GM19455 (cell line): ENCODE results near the gene EVL.

Experiments
- ATAC-seq: cut with Tn5 transposase; IDR thresholded peaks from one replicate; pipeline ENCODE4 v1.9.1; 2021; ENCODE audit not compliant: unreplicated experiment

Gene EVL

GRCh38 chr14:100082723-100083122 lies 17.5 kb downstream of the EVL start:
- no peak for ATAC-seq

GRCh38 chr14:100083706-100084105 lies 18.5 kb downstream of the EVL start:
- no peak for ATAC-seq

DNA sequence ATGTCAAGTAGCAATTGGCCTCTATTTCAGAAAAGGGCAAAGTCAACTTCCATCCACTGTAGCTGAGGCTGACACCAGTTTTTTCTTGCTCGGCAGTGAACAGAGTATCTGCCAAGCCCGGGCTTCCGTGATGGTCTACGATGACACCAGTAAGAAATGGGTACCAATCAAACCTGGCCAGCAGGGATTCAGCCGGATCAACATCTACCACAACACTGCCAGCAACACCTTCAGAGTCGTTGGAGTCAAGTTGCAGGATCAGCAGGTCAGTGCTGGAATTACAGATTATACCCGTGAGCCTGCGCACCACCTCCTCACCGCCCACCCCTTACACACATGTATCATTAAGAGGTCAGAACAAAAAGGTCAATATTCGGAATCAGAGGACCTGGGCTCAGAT lies 19.4 kb downstream of the EVL start:
- no peak for ATAC-seq

GRCh38 chr14:100085462-100085861 lies 20.2 kb downstream of the EVL start:
- ATAC-seq = no peak

GRCh38 chr14:100086361-100086760 lies 21.1 kb downstream of the EVL start:
- ATAC-seq = no peak

GRCh38 chr14:100088226-100088625 lies 23.0 kb downstream of the EVL start:
- no peak for ATAC-seq

- ATAC-seq = no peak
Observed at GRCh38 chr14:100091386-100091785, 26.2 kb downstream of the EVL start.

DNA sequence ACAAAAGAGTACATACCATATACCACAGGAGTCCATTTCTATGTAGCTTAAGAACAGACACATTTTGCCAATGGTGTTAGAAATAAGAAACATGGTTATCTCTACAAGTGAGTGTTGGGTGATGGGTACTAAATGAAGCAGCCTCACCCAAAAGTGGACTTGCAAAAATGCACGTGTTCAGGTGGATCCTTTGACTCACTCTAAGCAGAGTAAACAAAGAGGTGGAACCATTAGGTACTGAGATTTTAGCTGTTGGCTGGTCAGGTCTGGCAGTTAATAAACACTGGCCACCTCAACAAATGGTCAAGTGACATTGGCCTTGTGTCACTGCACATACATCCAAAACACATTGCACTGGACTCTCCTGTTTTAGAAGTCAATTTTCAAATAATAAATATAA lies 27.6 kb downstream of the EVL start:
- no peak for ATAC-seq

- ATAC-seq = no peak
Observed at GRCh38 chr14:100093319-100093718, 28.1 kb downstream of the EVL start.

DNA sequence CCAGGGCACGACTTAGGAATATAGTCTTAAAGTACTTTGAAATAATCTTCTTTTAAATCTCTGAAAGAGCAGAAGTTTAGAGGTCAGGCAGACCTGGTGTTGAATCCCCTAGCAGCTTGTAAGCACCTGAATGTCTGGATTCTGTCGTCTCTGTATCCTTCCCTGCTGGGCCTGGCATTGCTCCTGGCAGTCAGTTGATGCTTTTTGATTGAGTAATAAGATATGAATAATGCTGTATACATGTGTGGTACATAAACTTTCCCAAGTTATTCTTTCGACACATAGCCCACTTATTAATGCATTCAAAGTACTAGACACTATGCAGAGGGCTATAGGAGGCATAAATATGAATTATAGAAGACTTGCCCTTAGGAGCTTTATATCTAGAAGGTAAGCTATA lies 31.4 kb downstream of the EVL start:
- no peak for ATAC-seq

- ATAC-seq = no peak
Observed at GRCh38 chr14:100098171-100098570, 32.9 kb downstream of the EVL start.

- ATAC-seq = no peak
Observed at GRCh38 chr14:100100032-100100703, 34.9 kb downstream of the EVL start.

DNA sequence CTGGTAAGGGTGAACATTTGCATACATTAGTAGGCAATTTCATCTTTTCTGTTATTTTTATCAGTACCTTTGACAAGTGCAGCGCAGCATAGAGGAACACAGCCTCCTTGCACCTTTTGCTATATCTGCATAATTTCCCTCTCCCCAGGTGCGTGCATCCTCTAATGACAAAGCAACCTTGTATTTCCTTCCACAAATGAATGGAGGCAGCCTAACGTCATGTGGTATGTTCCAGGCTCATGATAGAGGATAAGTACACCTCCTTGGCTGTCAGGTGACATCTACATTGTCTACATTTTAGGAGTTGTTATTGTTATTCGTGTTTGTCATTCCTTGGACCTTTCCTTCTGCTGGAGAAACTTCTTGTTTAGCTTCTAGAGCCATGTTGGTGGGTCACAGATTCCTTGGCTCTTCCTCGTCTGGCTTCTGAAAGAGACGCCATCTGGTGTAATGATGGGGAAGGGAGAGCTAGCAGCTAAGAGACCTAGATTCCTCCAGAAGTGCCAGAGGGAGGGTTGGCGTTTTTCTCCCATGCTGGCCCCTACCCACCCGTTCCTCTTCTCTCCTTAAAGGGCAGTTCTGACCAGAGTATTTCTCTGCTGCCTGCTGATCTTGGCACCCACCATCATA lies 37.0 kb downstream of the EVL start:
- no peak for ATAC-seq

DNA sequence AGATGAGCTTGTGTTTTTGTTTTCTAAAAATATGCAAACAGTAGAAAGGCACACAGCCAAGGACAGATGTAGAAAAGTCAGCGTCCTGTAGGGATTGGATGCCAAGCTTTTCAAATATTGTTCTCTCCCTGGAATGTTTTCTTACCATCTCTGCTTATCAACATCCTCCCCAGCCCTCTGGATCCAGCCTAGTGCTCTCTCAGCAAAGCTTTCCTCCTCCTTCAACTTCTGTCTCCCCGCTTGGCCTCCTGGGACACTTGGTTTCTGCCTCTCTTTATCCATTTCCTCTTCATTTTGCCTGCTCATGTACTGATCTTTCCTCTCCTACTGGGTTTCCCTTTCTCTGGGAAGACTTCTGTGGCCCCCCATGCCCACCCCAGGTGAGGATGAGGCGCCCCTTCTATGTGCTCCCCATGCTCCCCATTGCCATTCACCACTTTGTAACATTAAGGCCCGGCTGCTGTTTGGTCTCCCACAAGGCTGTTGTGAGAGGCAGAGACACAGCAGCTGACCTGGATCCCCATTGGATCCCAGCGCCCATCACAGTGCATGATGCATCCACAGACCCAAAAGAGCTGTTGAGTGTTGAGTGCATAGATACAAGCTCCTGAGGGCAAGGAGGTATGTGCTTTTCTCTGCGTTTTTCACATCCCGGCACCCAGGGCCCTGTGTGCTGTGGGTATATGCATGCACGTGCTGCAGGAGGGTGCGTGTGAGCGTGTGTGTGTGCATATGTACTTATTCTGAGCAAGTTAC lies 38.2 kb downstream of the EVL start:
- no peak for ATAC-seq

GRCh38 chr14:100104006-100104352 lies 38.8 kb downstream of the EVL start:
- ATAC-seq = no peak

DNA sequence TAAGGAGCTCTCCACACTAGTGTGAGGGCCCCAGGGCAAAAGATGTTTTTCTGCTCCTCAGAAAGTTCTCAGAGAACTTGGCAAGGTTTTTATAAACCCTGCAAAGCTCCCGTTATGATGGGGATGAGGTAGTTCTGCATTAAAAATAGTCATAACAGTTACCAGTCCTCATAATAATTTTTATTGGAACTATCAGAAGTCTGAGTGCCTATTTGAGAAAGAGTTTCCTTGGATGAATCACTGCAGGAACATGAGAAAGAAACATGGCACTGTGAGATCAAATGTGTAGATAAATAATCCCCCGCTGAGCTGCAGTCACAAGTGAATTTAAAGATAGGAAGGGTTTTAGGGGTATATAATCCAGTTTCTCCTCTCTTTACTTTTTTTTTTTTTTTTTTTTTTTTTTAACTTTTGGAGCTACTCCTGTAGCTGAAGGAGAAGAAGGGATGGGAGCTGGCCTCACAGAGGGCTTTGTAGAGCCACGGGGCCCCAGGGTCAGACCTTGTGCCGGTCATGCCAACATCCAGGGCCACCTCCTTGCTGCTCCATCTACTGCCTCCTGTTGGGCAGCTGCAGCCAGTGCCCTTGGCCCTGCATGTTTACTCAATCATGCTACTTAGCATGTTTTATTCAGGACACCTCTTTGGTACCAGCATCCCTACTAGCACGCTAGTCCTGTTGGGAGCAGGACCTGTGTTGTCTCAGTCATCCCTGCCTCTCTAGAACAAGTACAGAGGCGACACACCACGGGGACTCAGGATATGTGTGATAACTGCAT lies 39.5 kb downstream of the EVL start:
- no peak for ATAC-seq

DNA sequence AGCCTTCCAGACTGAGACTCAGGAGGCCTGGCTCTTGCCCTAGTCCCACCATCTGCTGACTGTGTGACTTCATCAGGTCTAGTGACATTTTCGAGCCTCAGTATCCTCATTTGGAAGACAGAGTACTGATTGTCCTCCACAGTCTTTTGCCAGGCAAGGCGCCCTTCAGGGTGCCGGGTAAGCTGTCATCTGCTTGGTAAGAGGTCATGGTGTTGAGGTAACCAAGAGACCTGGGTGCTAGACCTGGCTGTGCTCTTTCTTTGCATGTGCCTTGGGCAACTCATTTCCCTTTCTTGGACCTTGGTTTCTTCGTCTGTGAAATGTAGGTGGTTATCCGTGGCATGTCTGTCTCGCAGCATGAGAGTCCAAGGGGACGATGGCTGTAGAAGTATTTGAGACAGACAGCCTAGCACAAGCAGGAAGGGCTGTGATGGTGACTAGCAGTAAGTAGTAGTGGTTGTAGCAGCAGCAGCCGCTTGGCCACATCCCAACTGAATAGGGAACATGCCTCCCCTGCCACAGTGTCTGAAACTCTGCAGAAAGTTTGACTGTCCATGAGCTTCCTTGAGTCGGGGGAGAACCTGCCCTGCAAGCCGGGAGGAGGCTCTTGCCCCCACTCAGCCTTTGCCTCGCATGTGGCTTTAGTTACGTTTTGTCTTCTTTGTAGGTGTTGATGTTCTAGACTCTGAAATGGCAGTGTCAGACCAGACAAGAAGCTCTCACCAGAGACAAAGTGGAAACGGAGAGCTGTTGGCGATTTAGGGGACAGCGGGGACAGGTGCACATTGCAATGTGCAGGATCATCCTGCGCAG lies 40.3 kb downstream of the EVL start:
- ATAC-seq = no peak

DNA sequence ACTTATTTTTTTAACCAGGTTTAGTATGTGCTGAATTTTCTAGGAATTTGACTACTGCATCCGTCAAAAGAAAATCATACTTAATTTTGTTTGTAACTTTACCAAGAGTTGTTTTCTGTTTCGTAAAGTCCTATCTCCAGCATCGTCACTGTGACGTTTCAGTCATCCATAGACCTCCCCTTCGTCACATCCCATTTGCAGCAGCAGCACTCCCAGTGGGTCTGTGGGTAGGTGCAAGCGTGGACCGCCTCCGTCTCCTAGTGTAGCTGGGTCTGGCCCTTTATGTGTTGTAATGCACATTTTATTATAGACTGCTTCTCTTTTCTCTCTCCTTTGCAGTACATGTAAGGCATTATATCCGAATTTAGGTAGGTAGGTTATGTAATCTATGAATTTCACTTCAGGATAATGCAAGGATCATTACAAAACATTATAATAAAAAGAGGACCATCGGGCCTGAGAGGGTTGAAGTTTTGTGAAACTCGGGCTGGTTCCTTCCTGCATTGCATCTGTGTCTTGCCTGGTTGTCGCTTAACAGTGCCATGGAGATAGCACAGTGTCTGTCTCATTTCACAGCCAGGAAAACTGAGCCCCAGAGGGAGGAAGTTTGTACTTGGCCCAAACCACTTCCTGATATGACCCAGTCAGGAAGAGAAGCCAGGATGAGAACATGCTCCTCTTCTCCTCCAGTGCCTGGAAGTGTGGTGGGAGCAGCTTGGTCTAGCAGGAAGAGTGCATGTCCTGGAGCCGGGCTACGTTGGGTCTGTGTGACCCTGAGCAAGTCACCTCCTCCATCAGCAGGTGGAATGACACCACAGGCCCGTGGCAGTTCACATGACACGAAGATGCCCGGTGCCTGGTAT lies 41.3 kb downstream of the EVL start:
- no peak for ATAC-seq

DNA sequence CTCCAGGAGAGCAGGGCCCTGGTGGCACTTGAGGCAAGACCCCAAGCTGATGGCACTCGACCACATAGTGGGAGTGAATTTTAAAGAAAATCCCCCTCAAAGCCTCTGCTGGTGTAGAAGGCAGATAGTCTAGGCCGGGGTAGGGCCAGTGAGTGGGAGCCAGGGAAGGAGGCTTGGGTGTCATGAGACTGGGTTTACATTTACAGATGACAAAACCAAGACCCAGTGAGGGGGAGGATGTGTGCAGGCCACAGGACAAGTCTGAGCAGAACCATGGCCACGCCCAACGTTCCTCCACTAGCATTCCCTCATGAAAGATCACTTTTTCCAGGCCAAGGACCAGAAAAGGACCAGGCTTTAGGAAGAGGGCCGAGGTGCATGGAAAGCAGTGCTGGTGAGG lies 42.0 kb downstream of the EVL start:
- no peak for ATAC-seq
